Psoas muscle (tissue), 8 donors: ENCODE data around the gene PMM2. TPM values are rescaled to one million over a fixed set of nuclear protein-coding genes. Genes with fewer than 3 reads are reported as not detected.

Experiments
- ATAC-seq, 4 donors: fragments of 200-7000 bp; cut with Tn5 transposase; one replicate each; pipeline ENCODE4 v1.9.1; 2020; ENCODE audit warnings: moderate library complexity in 3 of 4, mild to moderate bottlenecking in 2 of 4
- DNase-seq, 2 donors: peaks; one replicate each; pipeline ENCODE4 v3.0.0-alpha.2; 2020
- H3K27ac ChIP-seq: fragments of 200-600 bp; one replicate; pipeline ENCODE4 v1.8.0; 2022
- H3K27me3 ChIP-seq, 3 donors: fragments of 200-600 bp in 1 of 3; one replicate each; pipeline versions ENCODE4 v1.6.1 to v1.8.0; 2013 to 2022; ENCODE audit warnings: low read length in 2 of 3, mild to moderate bottlenecking in 2 of 3, moderate library complexity in 1 of 3; ENCODE audit not compliant: insufficient read depth in 3 of 3
- H3K36me3 ChIP-seq, 2 donors: fragments of 200-600 bp in 1 of 2; one replicate each; pipeline versions ENCODE4 v1.6.1 to v1.8.0; 2013 to 2022; ENCODE audit warnings: low read depth in 1 of 2, mild to moderate bottlenecking in 1 of 2, moderate library complexity in 1 of 2; ENCODE audit not compliant: insufficient read depth in 1 of 2
- H3K4me1 ChIP-seq: fragments of 200-600 bp; one replicate; pipeline ENCODE4 v1.8.0; 2022
- H3K4me3 ChIP-seq: fragments of 200-600 bp; one replicate; pipeline ENCODE4 v1.8.0; 2022; ENCODE audit warnings: mild to moderate bottlenecking
- H3K9me3 ChIP-seq: fragments of 200-600 bp; one replicate; pipeline ENCODE4 v1.8.0; 2022
- CTCF ChIP-seq: fragments of 200-600 bp; IDR thresholded peaks from one replicate; pipeline ENCODE4 v1.8.0; 2022; ENCODE audit warnings: antibody characterized with exemption
- WGBS, 3 donors: extraction: QIAGEN DNeasy Blood & Tissue Kit; methylation state at CpG; one replicate each; pipeline versions ENCODE4 v1.1.6 to v1.1.7; 2013; 5-methylcytosine and 5-hydroxymethylcytosine counted together
- intact Hi-C, 2 donors: fragments of 100-400 bp; cut with DNase I; formaldehyde crosslinking; loops; one replicate each; pipeline versions ENCODE4 v1.11.0 to v1.14.2; 2022
- polyA plus RNA-seq, 3 donors: library from polyadenylated mRNA; stranded (reverse); fragments of 200-250 nt; gene quantifications; one replicate each; pipeline ENCODE4 v1.2.3, GENCODE V29; 2013
- total RNA-seq, 4 donors: library from RNA; stranded (reverse); fragmentation: NEBNext Ultra II Directional in 2 of 4; extraction: Animal tissue kit (Norgen Biotek cat#: 25700) in 2 of 4; gene quantifications; one replicate each; pipeline versions ENCODE4 v1.2.1 to v1.2.4, GENCODE V29; 2021 to 2023
- donor health status: healthy with polysubstance abuse.
- donor health status: DM: no; HTN: no; CAD: no; lungs with moderate emphysema.
- donor health status: Bipolar disorder and iron deficiency.
- donor health status: healthy.
- donor health status: DM: yes; HTN: yes; CAD: no.
- donor health status: DM: no; HTN: no; CAD: no.
- donor health status: DM: no; HTN: no; CAD: no.
- donor health status: DM: yes; HTN: yes; CAD: no.

The PMM2 gene
- total and polyA plus RNA-seq, 7 donors = 8.5 to 32.3 (median 19.7) TPM

DNA sequence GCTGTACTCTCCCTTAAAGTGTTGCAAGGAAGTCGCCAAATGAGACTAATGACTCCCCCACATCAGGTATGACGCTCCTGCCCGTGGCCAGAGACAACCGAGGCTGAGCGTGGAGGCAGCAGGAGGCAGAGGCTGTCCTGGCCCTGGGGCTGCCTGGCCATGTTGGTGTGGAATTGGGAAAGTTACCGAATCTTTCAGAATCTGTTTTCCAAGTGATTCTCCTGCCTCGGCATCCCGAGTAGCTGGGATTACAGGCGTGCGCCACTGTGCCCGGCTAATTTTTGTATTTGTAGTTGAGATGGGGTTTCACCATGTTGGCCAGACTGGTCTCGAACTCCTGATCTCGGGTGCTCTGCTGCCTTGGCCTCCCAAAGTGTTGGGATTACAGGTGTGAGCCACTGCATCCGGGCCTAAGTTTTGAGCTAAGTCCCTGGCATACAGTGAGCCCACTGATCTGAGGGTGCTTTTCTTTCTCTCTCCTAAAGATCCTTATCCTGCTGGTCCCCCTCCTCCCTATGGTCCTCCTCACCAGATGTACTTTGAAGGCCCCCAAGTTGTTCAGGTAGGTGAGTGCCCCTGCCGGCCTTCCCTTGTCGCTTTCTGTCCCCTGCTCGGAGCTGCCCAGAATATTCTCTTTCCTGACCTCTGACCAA lies 85.2 kb downstream of the PMM2 start:
- 83 to 87% (median 84%) methylated on average over 17 of the region's 17 CpGs for WGBS, 3 donors
- H3K4me1 ChIP-seq = peaks cover 37% of the 10 kb centered on the region
- no peaks in the 10 kb centered on the region for H3K36me3 ChIP-seq
- H3K4me3 ChIP-seq = no peak overlapping the region
- intact Hi-C loops = loop anchor here (5.0 to 10.0 kb wide), 4 partner anchors 88 to 316 kb away; partner anchors contain the start of genes HAPSTR1 (in 1 of the 2), PMM2 (in 1 of the 2) and TMEM186 (in 1 of the 2)
- H3K9me3 ChIP-seq = no peaks in the 10 kb centered on the region
- H3K27ac ChIP-seq = no peak overlapping the region
- DNase-seq (peak in 1 of 2 donors; percentile 38), ATAC-seq (no peak)
- peaks cover 0 to 16% (median 0%) of the 10 kb centered on the region in 3 donors for H3K27me3 ChIP-seq
- TF ChIP-seq CTCF = no peak

DNA sequence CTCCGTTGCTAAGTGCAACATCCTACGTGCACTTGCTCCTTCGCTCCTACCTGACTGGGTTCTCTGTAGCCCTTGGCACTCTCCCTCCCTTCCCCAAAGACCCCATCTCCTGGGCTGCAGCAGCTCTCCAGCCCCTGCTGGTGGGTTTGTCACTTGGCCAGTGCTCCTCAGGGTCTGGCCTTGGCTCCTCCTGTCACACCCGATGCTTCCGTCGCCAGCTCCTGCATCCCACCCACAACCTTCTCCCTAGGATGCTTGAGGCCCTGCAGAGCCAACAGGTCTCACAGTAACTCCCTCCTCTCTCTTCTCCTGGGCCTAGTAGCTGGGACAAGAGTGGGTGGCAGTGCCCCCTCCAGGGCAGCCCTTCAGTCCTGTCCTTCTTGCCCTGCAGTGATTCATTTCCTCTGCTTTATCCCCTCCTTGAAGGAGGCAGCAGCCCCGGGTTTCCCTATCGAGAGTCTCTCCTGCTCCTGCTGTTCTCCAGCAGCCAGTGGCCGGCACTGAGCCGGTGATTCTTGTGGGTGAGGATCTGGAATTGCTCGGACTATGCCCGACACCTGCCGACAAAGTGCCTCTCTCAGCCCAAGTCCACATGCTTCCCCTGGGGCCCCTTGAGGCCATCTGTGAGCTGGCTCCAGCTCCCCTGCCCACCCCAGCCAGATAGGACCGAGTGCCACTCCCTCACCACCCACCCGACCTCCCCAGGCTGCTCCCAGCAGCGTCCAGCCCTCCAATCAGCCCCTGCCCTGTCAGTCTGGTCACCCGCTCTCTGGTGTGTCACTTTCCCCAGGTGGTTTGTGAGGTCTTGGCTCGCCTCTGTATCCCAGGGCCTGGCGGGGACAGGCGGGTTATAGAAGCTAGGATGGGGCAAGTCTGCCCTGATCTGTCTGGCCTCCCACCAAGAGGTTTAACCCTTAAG lies 88.3 kb downstream of the PMM2 start:
- no peak for TF ChIP-seq CTCF
- ATAC-seq (peak; percentile 25 to 54 (median 42)), DNase-seq (peak; percentile 51 to 70)
- no peak overlapping the region for H3K4me3 ChIP-seq
- peaks cover 0 to 16% (median 0%) of the 10 kb centered on the region in 3 donors for H3K27me3 ChIP-seq
- peaks cover 46% of the 10 kb centered on the region for H3K4me1 ChIP-seq
- intact Hi-C loops = loop anchor here (5.0 to 10.0 kb wide), 3 partner anchors 89 to 209 kb away; partner anchors contain the start of genes PMM2 (in 2 of the 2), TMEM186 (in 2 of the 2) and HAPSTR1 (in 1 of the 2)
- H3K36me3 ChIP-seq = peaks cover 0 to 17% of the 10 kb centered on the region in 2 donors
- H3K27ac ChIP-seq = peak overlapping the region; percentile 48
- WGBS, 3 donors = 10 to 18% (median 11%) methylated on average over 20 of the region's 20 CpGs
- H3K9me3 ChIP-seq = no peaks in the 10 kb centered on the region

- no peak for ATAC-seq
- Histone ChIP-seq H3K4me3 (no peak overlapping the region), H3K27me3 (peaks cover 0 to 16% (median 0%) of the 10 kb centered on the region in 3 donors), H3K36me3 (peaks cover 0 to 26% of the 10 kb centered on the region in 2 donors), H3K4me1 (peaks cover 46% of the 10 kb centered on the region), H3K27ac (peak overlapping the region; percentile 76), H3K9me3 (no peaks in the 10 kb centered on the region)
- WGBS, 3 donors = 64 to 68% (median 67%) methylated on average over 19 of the region's 19 CpGs
- no peak for TF ChIP-seq CTCF
- intact Hi-C loops = loop anchor here (5.0 to 10.0 kb wide), 3 partner anchors 90 to 208 kb away; partner anchors contain the start of genes PMM2 (in 2 of the 2), TMEM186 (in 2 of the 2) and HAPSTR1 (in 1 of the 2)
- DNase-seq = no peak
Observed at GRCh38 chr16:8886593-8887430, 89.2 kb downstream of the PMM2 start.

DNA sequence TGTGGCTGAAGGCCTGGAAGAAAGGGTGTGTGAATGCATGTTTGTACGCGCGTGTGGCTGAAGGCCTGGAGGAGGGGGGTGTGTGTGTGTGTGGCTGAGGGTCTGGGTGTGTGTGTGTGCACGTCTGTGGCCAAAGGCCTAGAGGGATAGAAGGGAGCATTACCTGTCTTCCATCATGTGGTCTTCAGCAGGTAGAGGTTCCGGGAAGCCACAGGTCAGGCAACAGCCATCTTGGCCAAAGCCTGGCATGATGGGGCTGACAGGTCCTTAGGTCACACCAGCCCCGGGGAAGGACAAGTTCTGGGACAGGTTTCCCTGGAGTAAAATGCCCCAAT lies 89.8 kb downstream of the PMM2 start:
- no peak for TF ChIP-seq CTCF
- DNase-seq = no peak
- Histone ChIP-seq H3K4me3 (no peak overlapping the region), H3K27ac (peak overlapping the region; percentile 76), H3K36me3 (peaks cover 0 to 32% of the 10 kb centered on the region in 2 donors), H3K9me3 (no peaks in the 10 kb centered on the region), H3K27me3 (peaks cover 0 to 11% (median 0%) of the 10 kb centered on the region in 3 donors), H3K4me1 (peaks cover 46% of the 10 kb centered on the region)
- intact Hi-C loops = loop anchor here (5.0 to 10.0 kb wide), 3 partner anchors 90 to 207 kb away; partner anchors contain the start of genes PMM2 (in 2 of the 2), TMEM186 (in 2 of the 2) and HAPSTR1 (in 1 of the 2)
- WGBS, 3 donors = 86 to 92% (median 88%) methylated on average over 6 of the region's 6 CpGs
- no peak for ATAC-seq
